Measurements from ENCODE around the gene MAG.

MAG gene

GRCh38 chr19:35264268-35265125 lies 27.5 kb upstream of the MAG start:
- no peak for DNase-seq (ENCODE audit: low read depth in 3 of 3)

- no peak for DNase-seq (ENCODE audit: low read depth in 3 of 3)
Measured at GRCh38 chr19:35265126-35265899, 26.6 kb upstream of the MAG start.

- no peak for DNase-seq (ENCODE audit: low read depth in 3 of 3)
Measured at GRCh38 chr19:35265900-35266519, 26.0 kb upstream of the MAG start.

GRCh38 chr19:35266520-35267352 lies 25.2 kb upstream of the MAG start:
- DNase-seq (ENCODE audit: low read depth in 3 of 3): peak in 1 of 3 experiments; percentile 13

GRCh38 chr19:35267353-35267817 lies 24.6 kb upstream of the MAG start:
- DNase-seq (ENCODE audit: low read depth in 3 of 3): peak; percentile 32 to 46 (median 43)

GRCh38 chr19:35267818-35268535 lies 24.0 kb upstream of the MAG start:
- peak; percentile 44 to 62 (median 54) for DNase-seq (ENCODE audit: low read depth in 3 of 3)

GRCh38 chr19:35268536-35269437 lies 23.2 kb upstream of the MAG start, which contains the start of gene USF2:
TSS of gene USF2 (plus strand) at chr19:35268962. CDS start at chr19:35269102, 140 bp downstream.
- DNase-seq (ENCODE audit: low read depth in 3 of 3): peak in 2 of 3 experiments; percentile 23 to 43

- DNase-seq (ENCODE audit: low read depth in 3 of 3): peak; percentile 52 to 59 (median 58)
Measured at GRCh38 chr19:35269438-35270117, 22.4 kb upstream of the MAG start.

GRCh38 chr19:35270381-35270811 lies 21.6 kb upstream of the MAG start:
- DNase-seq (ENCODE audit: low read depth in 3 of 3): no peak

- no peak for DNase-seq (ENCODE audit: low read depth in 3 of 3)
Measured at GRCh38 chr19:35271546-35271945, 20.4 kb upstream of the MAG start.

- no peak for DNase-seq (ENCODE audit: low read depth in 3 of 3)
Measured at GRCh38 chr19:35272122-35272719, 19.7 kb upstream of the MAG start.

GRCh38 chr19:35272954-35273649 lies 18.9 kb upstream of the MAG start:
- DNase-seq (ENCODE audit: low read depth in 3 of 3): no peak

- DNase-seq (ENCODE audit: low read depth in 3 of 3): no peak
Measured at GRCh38 chr19:35273686-35274259, 18.2 kb upstream of the MAG start.

GRCh38 chr19:35274323-35274722 lies 17.6 kb upstream of the MAG start:
- no peak for DNase-seq (ENCODE audit: low read depth in 3 of 3)

- no peak for DNase-seq (ENCODE audit: low read depth in 3 of 3)
Measured at GRCh38 chr19:35276706-35277281, 15.2 kb upstream of the MAG start.

- no peak for DNase-seq (ENCODE audit: low read depth in 3 of 3)
Measured at GRCh38 chr19:35278578-35279284, 13.2 kb upstream of the MAG start.

Measured in stimulated activated CD4-positive, alpha-beta T cell treated with anti-CD3 and anti-CD28 coated beads, TNF-alpha, amount 100 ng/mL, for 4 hours (primary cell).